Measurements from ENCODE around the gene SPAG4.

SPAG4 gene

GRCh38 chr20:35583636-35584560 is 31.7 kb upstream of the SPAG4 start:
- DNase-seq (ENCODE audit: extremely low read depth, insufficient read length) = no peak
- TF ChIP-seq CTCF (IDR thresholded peaks at IDR 0.05; ENCODE audit: insufficient read depth, low read length, poor library complexity, severe bottlenecking) = no peak
- H3K27me3 ChIP-seq (replicated peaks; ENCODE audit: control insufficient read depth, insufficient read depth, low read length) = no peaks in the 10 kb centered on the region
- no peaks in the 10 kb centered on the region for H3K36me3 ChIP-seq (ENCODE audit: control insufficient read depth, insufficient read depth, low read length)
- no peak overlapping the region for H3K4me3 ChIP-seq (replicated peaks; ENCODE audit: low read depth, low read length)

GRCh38 chr20:35586751-35587425 is 28.7 kb upstream of the SPAG4 start:
- Histone ChIP-seq H3K4me3 (replicated peaks; ENCODE audit: low read depth, low read length) (no peak overlapping the region), H3K27me3 (replicated peaks; ENCODE audit: control insufficient read depth, insufficient read depth, low read length) (no peaks in the 10 kb centered on the region)
- no peak for TF ChIP-seq CTCF (IDR thresholded peaks at IDR 0.05; ENCODE audit: insufficient read depth, low read length, poor library complexity, severe bottlenecking)

GRCh38 chr20:35587436-35587835 is 28.2 kb upstream of the SPAG4 start:
- Histone ChIP-seq H3K4me3 (replicated peaks; ENCODE audit: low read depth, low read length) (no peak overlapping the region), H3K27me3 (replicated peaks; ENCODE audit: control insufficient read depth, insufficient read depth, low read length) (no peaks in the 10 kb centered on the region), H3K36me3 (ENCODE audit: control insufficient read depth, insufficient read depth, low read length) (no peaks in the 10 kb centered on the region)
- DNase-seq (ENCODE audit: extremely low read depth, insufficient read length) = no peak
- no peak for TF ChIP-seq CTCF (IDR thresholded peaks at IDR 0.05; ENCODE audit: insufficient read depth, low read length, poor library complexity, severe bottlenecking)

More at GRCh38 chr20:35586751-35587425, 28.7 kb upstream of the SPAG4 start:
- H3K36me3 ChIP-seq (ENCODE audit: control insufficient read depth, insufficient read depth, low read length) = no peaks in the 10 kb centered on the region
- DNase-seq (ENCODE audit: extremely low read depth, insufficient read length) = no peak

DNA sequence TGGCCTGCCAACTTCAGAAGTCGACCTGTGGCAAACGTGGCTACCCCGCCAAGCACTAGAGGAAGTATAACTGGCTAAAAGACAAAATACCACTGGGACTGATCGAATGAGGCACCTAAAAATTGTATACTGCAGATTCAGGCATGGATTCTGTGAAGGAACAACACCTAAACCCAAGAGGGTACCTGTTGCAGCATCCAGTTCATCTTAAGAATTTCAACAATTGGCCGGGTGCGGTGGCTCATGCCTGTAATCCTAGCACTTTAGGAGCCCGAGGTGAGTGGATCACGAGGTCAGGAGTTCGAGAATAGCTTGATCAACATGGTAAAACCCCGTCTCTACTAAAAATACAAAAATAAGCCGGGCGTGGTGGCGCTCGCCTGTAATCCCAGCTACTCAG is 27.2 kb upstream of the SPAG4 start:
- Histone ChIP-seq H3K27me3 (replicated peaks; ENCODE audit: control insufficient read depth, insufficient read depth, low read length) (no peaks in the 10 kb centered on the region), H3K4me3 (replicated peaks; ENCODE audit: low read depth, low read length) (no peak overlapping the region), H3K36me3 (ENCODE audit: control insufficient read depth, insufficient read depth, low read length) (no peaks in the 10 kb centered on the region)
- TF ChIP-seq CTCF (IDR thresholded peaks at IDR 0.05; ENCODE audit: insufficient read depth, low read length, poor library complexity, severe bottlenecking) = no peak
- no peak for DNase-seq (ENCODE audit: extremely low read depth, insufficient read length)

- Histone ChIP-seq H3K36me3 (ENCODE audit: control insufficient read depth, insufficient read depth, low read length) (no peaks in the 10 kb centered on the region), H3K4me3 (replicated peaks; ENCODE audit: low read depth, low read length) (no peak overlapping the region), H3K27me3 (replicated peaks; ENCODE audit: control insufficient read depth, insufficient read depth, low read length) (no peaks in the 10 kb centered on the region)
- TF ChIP-seq CTCF (IDR thresholded peaks at IDR 0.05; ENCODE audit: insufficient read depth, low read length, poor library complexity, severe bottlenecking) = no peak
- no peak for DNase-seq (ENCODE audit: extremely low read depth, insufficient read length)
These were observed 23.2 kb upstream of the SPAG4 start for GRCh38 chr20:35592339-35592974.
